GM12892 (cell line): ENCODE data around the gene NTN1.

ENCODE experiments used
- POLR2AphosphoS5 ChIP-seq: IDR thresholded peaks from 2 replicates; pipeline ENCODE4 v1.6.1; 2011; ENCODE audit warnings: low read depth, low read length, control low read depth
- TAF1 ChIP-seq: IDR thresholded peaks from 2 replicates; pipeline ENCODE4 v1.6.1; 2011; ENCODE audit warnings: low read depth, mild to moderate bottlenecking, control low read depth, low read length, borderline replicate concordance

DNA sequence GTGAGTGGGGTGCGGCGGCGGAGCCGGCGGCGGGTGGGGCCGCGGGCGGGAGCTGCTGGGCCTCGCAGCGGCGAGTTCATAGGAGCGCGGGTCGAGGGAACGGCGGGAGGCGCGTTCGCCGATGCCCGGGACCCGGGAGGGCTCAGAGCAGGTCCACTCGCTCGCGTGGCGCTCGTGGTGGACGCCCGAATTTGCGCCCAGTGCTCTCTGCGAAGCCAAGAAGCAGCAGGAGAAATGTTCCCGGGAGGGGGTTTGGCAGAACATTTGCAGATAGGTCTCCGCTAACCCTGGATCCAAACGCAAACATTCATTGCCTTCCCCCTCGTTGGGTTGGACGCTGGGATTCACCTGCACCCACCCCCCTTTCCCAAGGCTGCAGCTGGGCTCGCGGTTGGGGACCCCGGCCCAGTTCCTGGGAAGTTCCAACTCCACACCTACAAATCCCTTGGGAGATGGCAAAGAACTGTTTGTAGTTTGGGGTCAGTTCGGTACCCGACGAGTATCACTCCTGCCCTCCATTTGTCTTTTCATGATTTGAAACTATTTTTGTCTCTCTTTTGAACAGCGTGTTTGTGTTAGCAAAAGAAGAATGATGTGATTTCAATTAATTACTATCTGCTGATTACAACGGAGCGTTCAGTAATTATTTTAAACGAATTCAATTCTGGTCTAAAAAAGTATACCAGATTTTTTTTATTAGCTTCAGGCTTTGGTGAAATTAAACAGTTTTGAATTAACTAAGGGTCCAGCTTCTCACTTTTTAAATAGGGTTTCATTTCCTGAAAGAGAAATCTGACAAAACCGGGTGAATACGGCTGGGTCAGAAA, 2.3 kb downstream of the NTN1 start:
- TF ChIP-seq POLR2AphosphoS5 (no peak), TAF1 (no peak)
